Activated T-helper 2 cell treated with anti-CD3 and anti-CD28 coated beads, Interferon-gamma antibody, Interleukin-2, Interleukin-4, amounts not matched to agents 10 μg/mL and 5 μg/mL and 100 μg/mL, durations not matched to agents 14 hours and 24 hours and 36 hours (primary cell): ENCODE results near the gene C10orf67. TPM values are rescaled to one million over a fixed set of nuclear protein-coding genes. Genes with fewer than 3 reads are reported as not detected.

Source experiments
- DNase-seq: peaks from one replicate; pipeline ENCODE4 v3.0.0; 2021; ENCODE audit warnings: low spot score
- H3K27ac Mint-ChIP-seq: one replicate; pipeline ENCODE4 v1.8.0; 2021; ENCODE audit warnings: mixed read lengths
- H3K27me3 Mint-ChIP-seq: one replicate; pipeline ENCODE4 v1.8.0; 2021; ENCODE audit warnings: low read depth, mixed read lengths
- H3K36me3 Mint-ChIP-seq: one replicate; pipeline ENCODE4 v1.8.0; 2021; ENCODE audit warnings: low read depth, mixed read lengths
- H3K4me1 Mint-ChIP-seq: one replicate; pipeline ENCODE4 v1.8.0; 2021; ENCODE audit warnings: low read depth, mixed read lengths
- H3K4me3 Mint-ChIP-seq: one replicate; pipeline ENCODE4 v1.8.0; 2021; ENCODE audit warnings: low read depth, mild to moderate bottlenecking, moderate library complexity, mixed read lengths
- H3K9me3 Mint-ChIP-seq: one replicate; pipeline ENCODE4 v1.8.0; 2021; ENCODE audit warnings: mixed read lengths
- intact Hi-C: fragments of 100-400 bp; cut with micrococcal nuclease; formaldehyde crosslinking; loops from one replicate; pipeline ENCODE4 v1.15.1; 2023
- total RNA-seq: library from RNA; stranded (reverse); gene quantifications from 2 replicates; pipeline ENCODE4 v1.2.3, GENCODE V29; 2022

The C10orf67 gene
- total RNA-seq, 1 donor from 2014 or later = not detected

DNA sequence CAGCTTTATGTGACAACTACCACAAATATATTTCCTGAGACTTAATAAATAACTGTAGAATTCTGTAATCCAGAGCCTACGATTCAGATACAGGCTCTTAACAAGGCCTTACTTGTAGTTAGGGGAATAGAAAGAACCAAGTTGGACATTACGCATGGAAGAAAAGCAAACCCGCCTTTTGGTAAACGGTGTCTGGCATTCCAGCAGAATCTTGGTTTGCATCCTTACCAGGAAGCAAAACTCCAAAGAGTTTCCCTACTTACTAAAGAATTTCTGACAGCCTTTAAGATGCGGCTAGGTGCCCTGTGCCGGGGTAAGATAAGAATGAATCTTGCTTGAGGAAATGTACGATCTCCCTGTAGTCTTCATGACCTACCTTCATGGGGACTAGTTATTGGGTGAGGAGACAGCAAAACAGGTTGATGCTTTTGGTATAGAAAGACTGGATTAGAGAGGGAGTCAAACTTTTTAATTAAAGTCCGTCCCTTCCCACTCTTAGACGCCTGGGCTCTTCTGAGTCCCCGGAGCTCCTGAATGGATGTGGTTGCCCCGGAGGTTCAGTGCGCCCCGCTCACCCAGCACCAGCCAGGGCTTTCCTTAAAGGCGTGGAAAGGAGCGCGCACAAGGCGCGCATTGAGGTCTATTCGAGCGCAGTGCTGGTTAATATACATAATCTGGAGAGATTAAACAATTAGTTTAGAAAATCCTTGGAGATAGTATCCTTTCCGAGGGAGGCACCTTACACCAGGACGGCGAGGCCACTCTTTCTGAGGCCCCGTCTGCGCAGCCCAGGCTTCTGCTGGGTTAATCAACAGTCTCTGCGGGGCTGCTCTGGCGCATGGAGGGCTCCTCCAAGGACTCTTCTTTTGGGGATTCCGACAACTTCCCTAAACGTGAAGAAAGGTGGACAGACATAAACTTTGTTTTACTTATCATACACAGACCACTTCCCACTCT, 140.9 kb downstream of the C10orf67 start:
- Mint-ChIP-seq H3K27ac (no peak overlapping the region), H3K4me3 (no peak overlapping the region), H3K9me3 (no peaks in the 10 kb centered on the region), H3K27me3 (peaks cover 63% of the 10 kb centered on the region), H3K4me1 (no peaks in the 10 kb centered on the region), H3K36me3 (no peaks in the 10 kb centered on the region)
- no peak for DNase-seq
- intact Hi-C loops = loop anchor here (2.0 kb wide), 1 partner anchor 489 kb away; no protein-coding TSS in a partner anchor

DNA sequence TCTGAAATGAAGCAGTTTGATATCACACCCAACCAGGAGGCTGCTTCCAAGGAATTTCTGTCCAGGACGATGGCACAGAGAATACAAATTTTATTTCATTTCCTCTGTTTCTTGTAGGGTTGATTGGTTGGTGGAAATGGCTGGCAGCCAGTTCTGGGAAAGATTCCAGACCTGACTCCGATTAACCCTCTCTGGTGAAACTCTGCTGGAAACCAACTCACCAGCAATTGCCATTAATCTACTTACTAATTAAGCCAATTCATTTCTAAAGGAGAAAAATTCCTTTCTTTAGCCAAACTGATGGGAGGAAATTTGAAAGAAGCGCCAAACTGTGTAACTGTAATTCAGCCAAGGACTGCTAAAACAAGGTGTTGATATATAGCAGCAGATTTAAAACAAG, 141.8 kb downstream of the C10orf67 start:
- DNase-seq = no peak
- Mint-ChIP-seq H3K9me3 (no peaks in the 10 kb centered on the region), H3K4me3 (no peak overlapping the region), H3K4me1 (no peaks in the 10 kb centered on the region), H3K27ac (no peak overlapping the region), H3K36me3 (no peaks in the 10 kb centered on the region), H3K27me3 (peaks cover 70% of the 10 kb centered on the region)
- intact Hi-C loops = loop anchor here (2.0 kb wide), 1 partner anchor 490 kb away; no protein-coding TSS in a partner anchor

DNA sequence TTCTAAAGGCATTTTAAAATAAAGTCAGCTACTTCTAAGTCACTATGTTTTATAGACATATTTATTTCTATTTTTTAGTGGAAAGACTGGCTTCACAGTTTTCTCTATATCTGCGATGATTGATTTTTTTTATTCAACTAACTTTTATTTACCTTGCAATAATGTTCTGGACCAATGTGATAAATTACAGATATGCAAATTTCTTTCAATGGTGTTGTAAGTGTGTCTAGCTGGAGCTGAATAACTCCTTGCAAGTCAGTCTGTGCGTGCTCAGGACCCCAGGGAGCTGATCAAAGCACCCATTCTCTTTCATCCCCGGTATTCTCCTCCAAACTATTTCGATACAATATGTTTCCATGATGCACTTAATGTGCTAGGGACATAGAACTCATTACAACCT, 142.8 kb downstream of the C10orf67 start:
- H3K27ac Mint-ChIP-seq = no peak overlapping the region
- DNase-seq = no peak
- no peaks in the 10 kb centered on the region for H3K4me1 Mint-ChIP-seq
- H3K9me3 Mint-ChIP-seq = no peaks in the 10 kb centered on the region
- intact Hi-C loops = loop anchor here (2.0 kb wide), 2 partner anchors 491 to 857 kb away; partner anchors contain the start of gene SPAG6
- peaks cover 75% of the 10 kb centered on the region for H3K27me3 Mint-ChIP-seq
- no peak overlapping the region for H3K4me3 Mint-ChIP-seq
- no peaks in the 10 kb centered on the region for H3K36me3 Mint-ChIP-seq

DNA sequence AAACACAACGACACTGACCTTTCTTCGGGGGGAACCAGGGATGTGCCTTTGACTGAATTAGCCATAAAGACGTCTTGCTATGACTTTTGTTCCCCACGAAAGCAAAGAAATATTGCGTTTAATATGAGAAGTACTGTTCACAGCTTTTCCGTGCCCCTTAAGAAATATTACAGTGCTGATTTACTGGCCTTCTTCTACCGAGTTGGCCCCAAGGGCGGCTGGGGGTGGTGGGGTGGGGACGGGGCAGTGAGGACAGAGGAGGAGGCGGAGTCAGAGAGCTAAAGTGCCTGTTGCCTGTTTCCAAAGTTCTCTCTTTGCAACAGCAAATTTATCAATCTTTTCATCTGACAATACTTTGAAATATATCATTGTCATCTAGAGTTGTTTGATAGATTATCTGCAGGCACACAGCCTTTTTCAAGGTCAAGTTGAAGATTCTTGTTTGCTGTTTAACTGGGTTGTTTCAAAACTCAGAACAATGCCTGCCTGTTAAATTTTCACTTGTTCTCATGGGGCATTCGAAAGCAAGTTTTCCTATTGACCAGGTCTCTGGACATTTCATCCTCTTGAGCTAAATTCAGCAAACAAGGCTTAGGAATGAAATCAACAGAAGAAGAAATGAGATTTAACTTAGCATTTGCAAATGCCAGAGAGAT, 143.5 kb downstream of the C10orf67 start:
- Mint-ChIP-seq H3K4me3 (no peak overlapping the region), H3K4me1 (no peaks in the 10 kb centered on the region), H3K36me3 (no peaks in the 10 kb centered on the region), H3K27me3 (peaks cover 81% of the 10 kb centered on the region), H3K9me3 (no peaks in the 10 kb centered on the region), H3K27ac (no peak overlapping the region)
- intact Hi-C loops = loop anchor here (2.0 kb wide), 1 partner anchor 856 kb away; the partner anchor contains the start of gene SPAG6
- no peak for DNase-seq

DNA sequence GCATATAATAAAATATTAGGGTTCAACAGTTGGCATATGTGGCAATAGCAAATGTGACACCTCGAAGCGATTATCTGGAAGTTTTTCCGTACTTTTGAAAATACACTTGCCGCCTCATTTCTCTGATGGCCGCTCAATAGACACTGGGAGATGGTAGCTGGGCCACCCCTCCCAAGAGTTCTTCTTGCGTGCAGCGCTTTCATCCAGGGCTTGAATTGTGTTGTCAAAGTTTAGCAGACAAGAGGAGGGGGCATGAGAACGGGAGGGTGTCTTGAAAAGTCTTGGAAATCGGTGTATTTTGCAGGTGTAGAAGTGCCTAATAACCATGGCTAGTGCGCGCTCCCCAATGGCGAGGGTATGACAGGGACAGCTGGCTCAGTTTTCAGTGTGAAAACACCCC, 144.0 kb downstream of the C10orf67 start:
- no peaks in the 10 kb centered on the region for H3K9me3 Mint-ChIP-seq
- H3K27ac Mint-ChIP-seq = no peak overlapping the region
- no peak overlapping the region for H3K4me3 Mint-ChIP-seq
- H3K4me1 Mint-ChIP-seq = no peaks in the 10 kb centered on the region
- H3K27me3 Mint-ChIP-seq = peaks cover 83% of the 10 kb centered on the region
- DNase-seq = no peak
- no peaks in the 10 kb centered on the region for H3K36me3 Mint-ChIP-seq
- intact Hi-C loops = loop anchor here (2.0 kb wide), 1 partner anchor 856 kb away; the partner anchor contains the start of gene SPAG6

DNA sequence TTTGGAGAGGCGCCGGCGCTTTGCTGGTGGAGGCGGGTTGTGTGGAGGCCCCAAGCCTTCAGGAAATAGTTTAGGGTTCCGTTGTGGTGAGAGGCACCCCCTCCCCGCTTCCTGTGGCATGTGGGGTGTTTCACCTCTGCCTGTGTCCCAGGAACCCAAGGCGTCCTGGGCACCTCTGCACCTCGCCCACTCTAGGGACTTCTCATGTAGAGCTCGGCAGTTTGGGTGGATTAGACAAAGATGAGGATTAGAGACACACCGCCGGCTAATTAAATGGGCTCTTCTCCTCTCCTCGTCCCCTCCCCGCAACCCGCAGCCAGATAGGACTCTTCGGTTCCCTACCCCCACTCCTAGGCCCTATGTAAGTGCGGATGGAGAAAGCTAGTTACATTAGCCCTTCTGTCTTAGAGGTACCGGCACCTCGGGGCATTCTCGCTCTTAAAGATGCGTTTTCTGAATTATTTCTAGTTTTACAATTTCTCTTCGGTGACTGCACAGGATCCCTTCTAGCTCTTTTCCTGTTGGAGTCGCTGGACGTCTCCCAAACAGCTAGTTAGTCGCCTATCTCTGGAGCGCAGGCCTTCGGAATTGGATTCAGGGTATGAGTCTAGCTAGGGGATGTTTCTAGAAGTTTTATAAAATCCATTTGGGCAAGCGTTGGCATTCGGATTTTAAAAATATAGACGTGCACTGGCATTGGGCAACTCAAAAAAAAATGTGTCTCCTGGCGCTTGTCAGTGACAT, 144.7 kb downstream of the C10orf67 start:
- Mint-ChIP-seq H3K27me3 (peaks cover 83% of the 10 kb centered on the region), H3K4me3 (no peak overlapping the region), H3K9me3 (no peaks in the 10 kb centered on the region), H3K4me1 (no peaks in the 10 kb centered on the region), H3K36me3 (no peaks in the 10 kb centered on the region), H3K27ac (no peak overlapping the region)
- intact Hi-C loops = loop anchor here (2.0 to 10.0 kb wide), 2 partner anchors 855 to 1705 kb away; partner anchors contain the start of gene SPAG6
- no peak for DNase-seq

DNA sequence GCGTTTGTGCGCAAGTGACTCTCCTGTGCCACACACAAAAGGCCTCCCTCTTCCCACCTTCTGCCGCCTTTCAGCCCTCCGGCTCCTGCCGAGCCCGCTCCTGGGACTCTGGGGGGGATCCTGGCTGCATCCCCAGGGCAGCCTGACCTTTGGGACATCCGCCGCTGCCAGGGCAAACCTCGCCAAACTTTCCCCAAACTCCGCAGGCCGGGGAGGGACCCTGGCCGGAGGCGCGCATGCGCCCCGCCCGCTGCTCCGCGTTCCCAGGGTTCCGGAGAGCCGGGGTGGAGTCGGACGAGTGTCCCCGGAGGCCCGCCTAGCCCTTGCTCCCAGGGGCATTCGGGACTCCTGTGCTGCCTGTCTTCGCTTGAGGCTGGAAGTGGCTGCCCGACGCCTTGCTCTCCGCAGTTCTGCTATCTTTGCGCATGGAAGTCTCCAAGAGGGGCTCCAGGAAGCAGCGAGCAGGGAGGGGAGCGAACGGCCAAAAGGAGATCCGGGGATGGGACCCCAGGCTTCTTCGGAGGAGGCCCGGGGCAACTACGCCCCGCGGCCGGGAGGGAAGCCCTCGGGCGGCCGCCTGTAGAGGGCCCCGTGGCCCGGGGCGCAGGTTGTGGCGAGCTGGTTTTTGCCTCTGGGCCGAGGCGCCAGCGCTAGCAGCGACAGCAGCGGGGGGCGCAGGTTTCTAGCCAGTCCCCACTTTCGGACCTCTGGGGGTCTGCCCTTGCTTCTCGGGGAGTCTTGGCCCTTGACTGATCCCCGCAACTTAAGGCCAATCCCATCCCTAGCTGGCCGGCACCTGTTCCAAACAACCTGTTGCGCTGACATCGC, 145.4 kb downstream of the C10orf67 start:
- DNase-seq = no peak
- intact Hi-C loops = loop anchor here (10.0 kb wide), 1 partner anchor 1704 kb away; no protein-coding TSS in a partner anchor
- Mint-ChIP-seq H3K4me3 (no peak overlapping the region), H3K9me3 (no peaks in the 10 kb centered on the region), H3K4me1 (no peaks in the 10 kb centered on the region), H3K27ac (no peak overlapping the region), H3K27me3 (peaks cover 81% of the 10 kb centered on the region), H3K36me3 (no peaks in the 10 kb centered on the region)

DNA sequence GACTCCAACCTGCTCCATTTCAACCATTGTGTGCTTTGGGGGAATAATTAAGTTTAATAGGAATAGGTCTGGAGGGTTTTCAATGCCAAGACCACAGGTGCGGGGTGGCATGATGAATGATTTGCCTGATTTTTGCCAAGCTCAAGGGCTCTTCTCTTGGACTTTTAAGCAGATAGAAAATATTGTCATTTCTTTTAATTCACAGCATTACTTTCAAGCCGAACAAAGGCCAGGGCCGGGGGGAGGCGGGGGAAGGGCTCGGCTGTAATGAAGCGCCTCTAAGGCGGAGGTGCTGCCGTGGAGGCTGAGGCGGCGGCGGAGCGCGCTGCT, 146.0 kb downstream of the C10orf67 start:
- no peak overlapping the region for H3K4me3 Mint-ChIP-seq
- H3K27me3 Mint-ChIP-seq = peaks cover 79% of the 10 kb centered on the region
- H3K27ac Mint-ChIP-seq = no peak overlapping the region
- intact Hi-C loops = loop anchor here (10.0 kb wide), 1 partner anchor 1704 kb away; no protein-coding TSS in a partner anchor
- no peaks in the 10 kb centered on the region for H3K4me1 Mint-ChIP-seq
- no peak for DNase-seq
- H3K36me3 Mint-ChIP-seq = no peaks in the 10 kb centered on the region
- H3K9me3 Mint-ChIP-seq = no peaks in the 10 kb centered on the region

DNA sequence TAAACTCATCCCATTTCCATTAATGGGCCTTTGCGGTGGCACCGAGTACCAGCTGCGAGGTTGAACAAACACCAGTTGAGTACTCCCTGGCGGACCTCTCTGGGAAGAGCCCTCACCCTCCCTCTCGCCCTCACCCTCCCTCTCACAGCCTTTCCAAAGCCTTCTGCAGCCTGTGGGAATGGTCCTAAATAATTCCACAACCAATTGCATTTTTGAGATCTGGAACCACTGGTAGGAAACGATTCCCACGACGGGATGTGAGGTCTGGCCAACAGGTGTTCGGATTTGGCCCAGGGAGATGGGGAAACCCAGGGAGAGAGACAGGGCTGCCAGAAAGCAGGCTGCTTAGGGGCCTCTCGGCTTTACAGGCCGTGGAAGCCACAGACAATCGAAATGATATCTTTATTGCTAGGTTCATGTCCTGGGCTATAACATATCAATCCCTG, 147.2 kb downstream of the C10orf67 start:
- Mint-ChIP-seq H3K4me1 (no peaks in the 10 kb centered on the region), H3K27me3 (peaks cover 74% of the 10 kb centered on the region), H3K36me3 (no peaks in the 10 kb centered on the region), H3K27ac (no peak overlapping the region), H3K9me3 (no peaks in the 10 kb centered on the region), H3K4me3 (no peak overlapping the region)
- intact Hi-C loops = loop anchor here (10.0 kb wide), 1 partner anchor 1703 kb away; no protein-coding TSS in a partner anchor
- DNase-seq = no peak

DNA sequence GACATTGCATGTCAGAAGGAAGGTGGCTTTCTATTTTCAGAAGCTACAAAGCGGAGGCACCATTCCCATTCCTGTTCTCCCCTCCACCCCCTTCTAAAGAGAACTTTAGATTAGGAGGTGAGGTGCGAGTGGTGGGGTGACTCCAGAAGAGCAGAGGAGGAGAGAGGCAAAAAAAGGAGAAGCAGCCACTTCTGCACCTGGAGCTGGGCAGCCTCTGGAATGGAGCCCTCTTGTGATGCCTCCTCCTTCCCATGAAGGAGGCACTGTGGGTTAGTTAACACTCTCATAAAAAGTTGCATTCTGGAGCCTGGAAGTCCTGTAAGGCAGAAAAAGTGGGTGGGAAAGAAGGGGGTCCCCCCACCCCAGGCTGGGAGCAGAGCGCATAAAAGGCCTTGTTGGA, 147.7 kb downstream of the C10orf67 start:
- intact Hi-C loops = loop anchor here (10.0 kb wide), 1 partner anchor 1702 kb away; no protein-coding TSS in a partner anchor
- DNase-seq = no peak
- no peak overlapping the region for H3K27ac Mint-ChIP-seq
- no peak overlapping the region for H3K4me3 Mint-ChIP-seq
- H3K36me3 Mint-ChIP-seq = no peaks in the 10 kb centered on the region
- no peaks in the 10 kb centered on the region for H3K4me1 Mint-ChIP-seq
- H3K27me3 Mint-ChIP-seq = peaks cover 71% of the 10 kb centered on the region
- H3K9me3 Mint-ChIP-seq = no peaks in the 10 kb centered on the region

DNA sequence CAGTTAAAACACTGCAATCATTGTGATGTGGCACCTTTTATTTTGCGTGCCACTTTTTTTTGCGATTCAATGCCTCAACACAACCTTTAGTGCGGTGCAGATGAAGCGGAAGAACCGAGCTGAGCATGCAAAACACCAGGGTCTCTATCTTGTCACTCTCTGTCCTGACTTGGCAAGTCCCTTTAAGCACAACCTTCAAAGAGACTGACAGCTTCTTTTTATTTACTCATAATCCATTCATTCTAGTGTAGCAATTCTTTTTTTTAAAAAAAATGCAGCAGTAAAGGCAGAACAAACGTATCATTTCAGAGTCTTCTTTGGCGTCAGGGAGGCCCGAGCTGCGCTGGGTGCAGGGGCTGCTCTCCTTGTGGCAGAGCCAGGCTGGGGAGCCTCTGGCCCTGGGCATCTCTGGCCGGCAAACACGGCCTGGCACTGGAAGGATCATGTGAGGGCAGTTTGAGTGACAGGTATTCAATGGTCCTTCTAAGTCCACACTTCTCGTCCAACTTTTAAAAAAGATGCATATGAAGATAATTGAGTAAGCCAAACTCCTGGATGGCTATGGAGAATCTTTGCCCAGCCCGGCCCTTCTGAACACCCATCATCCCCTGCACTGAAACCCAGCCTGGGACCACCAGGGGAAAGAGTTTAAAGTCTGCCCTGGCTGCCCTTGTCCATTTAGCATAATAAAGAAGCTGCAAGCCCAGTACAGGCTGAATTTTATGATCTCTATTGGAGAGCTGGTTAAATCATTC, 148.6 kb downstream of the C10orf67 start:
- intact Hi-C loops = loop anchor here (2.0 to 10.0 kb wide), 2 partner anchors 23 to 1701 kb away; no protein-coding TSS in a partner anchor
- no peak overlapping the region for H3K4me3 Mint-ChIP-seq
- H3K27ac Mint-ChIP-seq = no peak overlapping the region
- H3K36me3 Mint-ChIP-seq = no peaks in the 10 kb centered on the region
- DNase-seq = no peak
- no peaks in the 10 kb centered on the region for H3K4me1 Mint-ChIP-seq
- peaks cover 68% of the 10 kb centered on the region for H3K27me3 Mint-ChIP-seq
- no peaks in the 10 kb centered on the region for H3K9me3 Mint-ChIP-seq
